GM04504 (cell line): ENCODE results near the gene ATXN2L.
"Not testable (repeated sequence)": the region's sequence is repeated elsewhere in the genome, so short reads cannot be mapped to it uniquely, and the experiment has no call there.

Experiments
- DNase-seq: peaks from one replicate; pipeline ENCODE4 v3.0.0-alpha.2; 2012; ENCODE audit warnings: low read depth

Gene ATXN2L

GRCh38 chr16:28822520-28823290 lies at the start of gene ATXN2L:
ATXN2L (plus strand) TSS chr16:28822999; CDS start chr16:28823260, 261 bp downstream.
- peak; percentile 91 for DNase-seq

GRCh38 chr16:28781697-28782096 lies 41.1 kb upstream of the ATXN2L start:
- not testable (repeated sequence) for DNase-seq

GRCh38 chr16:28782357-28782756 lies 40.4 kb upstream of the ATXN2L start:
- DNase-seq = not testable (repeated sequence)

- peak; percentile 80 for DNase-seq
These were observed 20.4 kb upstream of the ATXN2L start for GRCh38 chr16:28802235-28803019.

- DNase-seq = not testable (repeated sequence)
These were observed 15.2 kb upstream of the ATXN2L start for GRCh38 chr16:28807445-28808120.

GRCh38 chr16:28820016-28820415 lies 2.8 kb upstream of the ATXN2L start:
- no peak for DNase-seq

GRCh38 chr16:28820546-28820945 lies 2.3 kb upstream of the ATXN2L start:
- DNase-seq = not testable (repeated sequence)

- no peak for DNase-seq
These were observed 802 bp upstream of the ATXN2L start for GRCh38 chr16:28821874-28822519.

GRCh38 chr16:28823291-28823872 lies 583 bp downstream of the ATXN2L start:
- no peak for DNase-seq

GRCh38 chr16:28823873-28824716 lies 1.3 kb downstream of the ATXN2L start:
- DNase-seq = peak; percentile 94

- DNase-seq = no peak
These were observed 1.8 kb downstream of the ATXN2L start for GRCh38 chr16:28824717-28824973.

- DNase-seq = no peak
These were observed 3.3 kb downstream of the ATXN2L start for GRCh38 chr16:28826141-28826540.

GRCh38 chr16:28829747-28830146 lies 6.9 kb downstream of the ATXN2L start:
- no peak for DNase-seq

GRCh38 chr16:28830531-28830930 lies 7.7 kb downstream of the ATXN2L start:
- DNase-seq = no peak

GRCh38 chr16:28834349-28834748 lies 11.6 kb downstream of the ATXN2L start:
- no peak for DNase-seq

- DNase-seq = no peak
These were observed 12.4 kb downstream of the ATXN2L start for GRCh38 chr16:28834873-28835863.

GRCh38 chr16:28835864-28836760 lies 13.3 kb downstream of the ATXN2L start:
- DNase-seq = no peak

- DNase-seq = no peak
These were observed 13.9 kb downstream of the ATXN2L start for GRCh38 chr16:28836761-28837064.
